IMR-90 (cell line): Measurements from ENCODE around the gene REN.

ENCODE experiments used
- MAFK ChIP-seq: IDR thresholded peaks from 2 replicates; pipeline ENCODE4 v1.6.1; 2012; ENCODE audit warnings: low read depth, low read length, improper control_type of control experiment
- RAD21 ChIP-seq: IDR thresholded peaks from 2 replicates; pipeline ENCODE4 v1.6.1; 2012; ENCODE audit warnings: low read length, improper control_type of control experiment
- RCOR1 ChIP-seq: IDR thresholded peaks from 2 replicates; pipeline ENCODE4 v1.6.1; 2012; ENCODE audit warnings: mild to moderate bottlenecking, low read length, improper control_type of control experiment; ENCODE audit not compliant: insufficient replicate concordance
- RFX5 ChIP-seq: IDR thresholded peaks from 2 replicates; pipeline ENCODE4 v1.8.0; 2012; ENCODE audit warnings: low read depth, mild to moderate bottlenecking, low read length, moderate library complexity
- TF ChIP-seq, protein P1 (sequence below): conservative IDR thresholded peaks from 2 replicates; pipeline ENCODE4 v1.5.1; 2012; ENCODE audit warnings: mild to moderate bottlenecking, low read depth, low read length, improper control_type of control experiment

DNA sequence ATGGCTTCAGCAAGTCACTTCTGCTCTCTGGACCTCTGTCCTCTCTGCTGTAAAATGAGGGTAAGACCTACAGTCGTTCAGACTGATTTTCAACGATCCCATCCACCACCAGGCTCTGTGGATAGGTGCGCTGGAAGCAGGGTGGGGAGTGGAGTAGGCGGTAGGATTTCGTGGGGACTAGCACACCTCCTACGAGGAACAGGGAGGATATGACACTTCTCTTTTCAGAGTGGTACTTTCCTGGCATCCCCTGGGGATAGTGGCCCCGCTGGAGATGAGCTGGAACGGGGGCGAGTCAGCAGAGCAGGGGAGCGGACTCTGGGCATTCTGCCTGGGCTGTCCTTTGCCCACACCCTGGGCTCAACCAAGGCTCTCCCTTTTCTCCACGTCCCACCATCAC lies 32.0 kb downstream of the REN start:
- TF ChIP-seq MAFK (no peak), RAD21 (no peak), RCOR1 (no peak), RFX5 (no peak)
- TF ChIP-seq, protein P1, sequence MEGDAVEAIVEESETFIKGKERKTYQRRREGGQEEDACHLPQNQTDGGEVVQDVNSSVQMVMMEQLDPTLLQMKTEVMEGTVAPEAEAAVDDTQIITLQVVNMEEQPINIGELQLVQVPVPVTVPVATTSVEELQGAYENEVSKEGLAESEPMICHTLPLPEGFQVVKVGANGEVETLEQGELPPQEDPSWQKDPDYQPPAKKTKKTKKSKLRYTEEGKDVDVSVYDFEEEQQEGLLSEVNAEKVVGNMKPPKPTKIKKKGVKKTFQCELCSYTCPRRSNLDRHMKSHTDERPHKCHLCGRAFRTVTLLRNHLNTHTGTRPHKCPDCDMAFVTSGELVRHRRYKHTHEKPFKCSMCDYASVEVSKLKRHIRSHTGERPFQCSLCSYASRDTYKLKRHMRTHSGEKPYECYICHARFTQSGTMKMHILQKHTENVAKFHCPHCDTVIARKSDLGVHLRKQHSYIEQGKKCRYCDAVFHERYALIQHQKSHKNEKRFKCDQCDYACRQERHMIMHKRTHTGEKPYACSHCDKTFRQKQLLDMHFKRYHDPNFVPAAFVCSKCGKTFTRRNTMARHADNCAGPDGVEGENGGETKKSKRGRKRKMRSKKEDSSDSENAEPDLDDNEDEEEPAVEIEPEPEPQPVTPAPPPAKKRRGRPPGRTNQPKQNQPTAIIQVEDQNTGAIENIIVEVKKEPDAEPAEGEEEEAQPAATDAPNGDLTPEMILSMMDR = no peak
